Left lung (tissue), 10 donors: ENCODE data around the gene ODAM. TPM values are rescaled to one million over a fixed set of nuclear protein-coding genes. Genes with fewer than 3 reads are reported as not detected.

Experiments
- ATAC-seq: fragments of 200-7000 bp; cut with Tn5 transposase; one replicate; pipeline ENCODE4 v1.9.1; 2020; ENCODE audit warnings: moderate library complexity
- DNase-seq, 4 donors: peaks; one replicate each; pipeline ENCODE4 v3.0.0-alpha.2; 2013 to 2020
- H3K27ac ChIP-seq, 2 donors: fragments of 200-600 bp; sonication (generic) in 1 of 2; one replicate each; pipeline versions ENCODE4 v1.5.0 to v1.8.0; 2020 to 2021
- H3K27me3 ChIP-seq, 2 donors: fragments of 200-600 bp; sonication (generic) in 1 of 2; one replicate each; pipeline versions ENCODE4 v1.5.0 to v1.8.0; 2020 to 2021
- H3K36me3 ChIP-seq, 2 donors: fragments of 200-600 bp; sonication (generic) in 1 of 2; one replicate each; pipeline versions ENCODE4 v1.5.0 to v1.8.0; 2020 to 2021
- H3K4me1 ChIP-seq, 2 donors: fragments of 200-600 bp; one replicate each; pipeline ENCODE4 v1.8.0; 2021
- H3K4me3 ChIP-seq, 2 donors: fragments of 200-600 bp; sonication (generic) in 1 of 2; one replicate each; pipeline versions ENCODE4 v1.5.0 to v1.8.0; 2020 to 2021; ENCODE audit warnings: mild to moderate bottlenecking in 1 of 2
- H3K9me3 ChIP-seq, 2 donors: fragments of 200-600 bp; sonication (generic) in 1 of 2; one replicate each; pipeline versions ENCODE4 v1.5.0 to v1.8.0; 2020 to 2021
- CTCF ChIP-seq, 2 donors: fragments of 200-600 bp; sonication (generic) in 1 of 2; IDR thresholded peaks; one replicate each; pipeline versions ENCODE4 v1.5.0 to v1.8.0; 2021; ENCODE audit warnings: antibody characterized with exemption in 2 of 2
- intact Hi-C, 2 donors: fragments of 100-400 bp; cut with DNase I; formaldehyde crosslinking; loops; one replicate each; pipeline versions ENCODE4 v1.11.2 to v1.14.2; 2022
- polyA plus RNA-seq, 6 donors: library from polyadenylated mRNA; unstranded; fragments of 120-200 nt; gene quantifications; one replicate each; pipeline ENCODE4 v1.2.1, GENCODE V29; 2013; ENCODE audit not compliant: insufficient read length in 6 of 6
- total RNA-seq, 2 donors: library from RNA; stranded (reverse); fragmentation: NEBNext Ultra II Directional; extraction: Animal tissue kit (Norgen Biotek cat#: 25700); gene quantifications; one replicate each; pipeline ENCODE4 v1.2.1, GENCODE V29; 2021
- donor health status: DM: no; HTN: yes; CAD: no.
- donor health status: DM: no; HTN: no; CAD: no.

Gene ODAM
- total and polyA plus RNA-seq, 8 donors = 3.5 to 19.7 (median 13.3) TPM

- DNase-seq (peak in 1 of 4 donors; percentile 59), ATAC-seq (peak; percentile 75)
- intact Hi-C loops = no loop called here
- Histone ChIP-seq H3K9me3 (no peaks in the 10 kb centered on the region), H3K4me3 (no peak overlapping the region), H3K36me3 (no peaks in the 10 kb centered on the region), H3K4me1 (no peaks in the 10 kb centered on the region), H3K27me3 (no peaks in the 10 kb centered on the region), H3K27ac (no peak overlapping the region)
- TF ChIP-seq CTCF (IDR thresholded peaks at IDR 0.05) = peak; percentile 30 to 50
Observed at GRCh38 chr4:70183168-70183939, 12.2 kb upstream of the ODAM start.

- no peaks in the 10 kb centered on the region for H3K9me3 ChIP-seq
- no peaks in the 10 kb centered on the region for H3K36me3 ChIP-seq
- no peak overlapping the region for H3K4me3 ChIP-seq
- no peaks in the 10 kb centered on the region for H3K27me3 ChIP-seq
- DNase-seq = no peak
- ATAC-seq = no peak
- TF ChIP-seq CTCF (IDR thresholded peaks at IDR 0.05) = peak in 1 of 2 donors; percentile 3
- no peak overlapping the region for H3K27ac ChIP-seq
- H3K4me1 ChIP-seq = no peaks in the 10 kb centered on the region
- intact Hi-C loops = no loop called here
Observed at GRCh38 chr4:70183940-70184246, 11.6 kb upstream of the ODAM start.

- ATAC-seq (no peak), DNase-seq (no peak)
- Histone ChIP-seq H3K36me3 (no peaks in the 10 kb centered on the region), H3K27ac (no peak overlapping the region), H3K4me3 (no peak overlapping the region), H3K27me3 (no peaks in the 10 kb centered on the region), H3K4me1 (no peaks in the 10 kb centered on the region), H3K9me3 (no peaks in the 10 kb centered on the region)
- no peak for TF ChIP-seq CTCF (IDR thresholded peaks at IDR 0.05)
- intact Hi-C loops = no loop called here
Observed at GRCh38 chr4:70187216-70187615, 8.3 kb upstream of the ODAM start.

- ATAC-seq (no peak), DNase-seq (no peak)
- Histone ChIP-seq H3K4me3 (no peak overlapping the region), H3K36me3 (no peaks in the 10 kb centered on the region), H3K9me3 (no peaks in the 10 kb centered on the region), H3K4me1 (no peaks in the 10 kb centered on the region), H3K27ac (no peak overlapping the region), H3K27me3 (no peaks in the 10 kb centered on the region)
- intact Hi-C loops = no loop called here
- no peak for TF ChIP-seq CTCF (IDR thresholded peaks at IDR 0.05)
Observed at GRCh38 chr4:70190579-70190978, 4.9 kb upstream of the ODAM start.

- no peak overlapping the region for H3K27ac ChIP-seq
- TF ChIP-seq CTCF (IDR thresholded peaks at IDR 0.05) = no peak
- H3K36me3 ChIP-seq = no peaks in the 10 kb centered on the region
- no peaks in the 10 kb centered on the region for H3K9me3 ChIP-seq
- ATAC-seq (no peak), DNase-seq (peak in 2 of 4 donors; percentile 59 to 65)
- no peaks in the 10 kb centered on the region for H3K27me3 ChIP-seq
- intact Hi-C loops = no loop called here
- H3K4me1 ChIP-seq = no peaks in the 10 kb centered on the region
- H3K4me3 ChIP-seq = no peak overlapping the region
Observed at GRCh38 chr4:70191647-70192046, 3.9 kb upstream of the ODAM start.
